NOMO-1 (cell line): ENCODE measurements around the gene SCFD2.
"Not testable (repeated sequence)": the region's sequence is repeated elsewhere in the genome, so short reads cannot be mapped to it uniquely, and the experiment has no call there.

Experiments used
- DNase-seq, 2 experiments: peaks; one replicate each; lab custom pipeline; 2025; ENCODE audit not compliant: unreplicated experiment in 2 of 2; lab: John Stamatoyannopoulos, UW

The SCFD2 gene

DNA sequence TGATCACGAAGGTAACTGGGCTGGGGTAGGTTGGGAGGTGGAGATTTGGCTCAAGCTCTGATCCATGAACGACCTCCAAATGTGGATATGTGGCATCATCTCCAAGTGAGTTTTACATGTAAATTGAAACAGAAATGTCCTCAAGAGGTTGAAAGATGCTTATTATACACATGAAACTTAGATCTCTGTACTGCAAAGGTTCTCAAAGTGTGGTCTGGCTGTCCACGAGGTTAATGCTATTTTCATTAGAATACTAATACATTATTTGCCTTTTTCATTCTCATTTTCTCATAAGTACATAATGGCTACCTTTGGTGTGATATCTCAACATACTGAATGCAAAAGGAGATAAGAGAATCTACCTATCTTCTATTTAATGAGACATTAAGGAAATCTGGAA lies 305.6 kb downstream of the SCFD2 start:
- no peak for DNase-seq

GRCh38 chr4:53059871-53060270 lies 306.0 kb downstream of the SCFD2 start:
- DNase-seq = no peak

- no peak for DNase-seq
Measured at GRCh38 chr4:53059256-53059655, 306.6 kb downstream of the SCFD2 start.

DNA sequence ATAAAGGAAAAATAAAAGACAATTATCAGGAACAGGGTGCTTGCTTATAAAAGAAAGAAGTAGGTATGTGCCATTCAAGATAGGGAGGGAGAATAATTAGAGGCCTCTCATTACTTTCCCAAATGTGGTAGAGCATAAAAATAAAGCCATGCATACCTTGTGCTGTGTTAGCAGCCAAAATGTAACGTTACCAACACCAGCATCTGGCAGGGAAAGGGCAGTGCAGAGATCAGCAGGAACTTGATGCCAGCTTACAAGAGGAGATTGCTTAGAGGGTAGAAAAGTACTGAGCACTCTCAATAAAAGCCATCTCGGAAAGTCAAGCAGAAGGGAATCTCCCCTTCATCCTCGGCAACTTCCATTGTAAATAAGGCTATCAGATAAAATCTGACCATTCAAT lies 308.2 kb downstream of the SCFD2 start:
- no peak for DNase-seq

DNA sequence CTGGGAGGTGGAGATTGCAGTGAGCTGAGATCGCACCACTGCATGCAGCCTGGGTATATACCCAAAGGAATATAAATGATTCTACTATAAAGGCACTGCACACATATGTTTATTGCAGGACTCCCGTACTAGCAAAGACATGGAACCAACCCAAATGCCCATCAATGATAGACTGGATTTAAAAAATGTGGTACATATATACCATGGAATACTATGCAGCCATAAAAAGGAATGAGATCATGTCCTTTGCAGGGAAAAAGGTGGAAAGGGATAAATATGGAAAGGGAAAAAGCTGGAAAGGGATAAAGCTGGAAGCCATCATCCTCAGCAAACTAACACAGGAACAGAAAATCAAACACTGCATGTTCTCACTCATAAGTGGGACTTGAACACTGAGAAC lies 308.8 kb downstream of the SCFD2 start:
- DNase-seq = not testable (repeated sequence)

GRCh38 chr4:53055716-53056403 lies 310.0 kb downstream of the SCFD2 start:
- no peak for DNase-seq

- DNase-seq = no peak
Measured at GRCh38 chr4:53055274-53055673, 310.6 kb downstream of the SCFD2 start.

- DNase-seq = no peak
Measured at GRCh38 chr4:53050361-53050774, 315.5 kb downstream of the SCFD2 start.

GRCh38 chr4:53049528-53049927 lies 316.3 kb downstream of the SCFD2 start:
- DNase-seq = no peak

DNA sequence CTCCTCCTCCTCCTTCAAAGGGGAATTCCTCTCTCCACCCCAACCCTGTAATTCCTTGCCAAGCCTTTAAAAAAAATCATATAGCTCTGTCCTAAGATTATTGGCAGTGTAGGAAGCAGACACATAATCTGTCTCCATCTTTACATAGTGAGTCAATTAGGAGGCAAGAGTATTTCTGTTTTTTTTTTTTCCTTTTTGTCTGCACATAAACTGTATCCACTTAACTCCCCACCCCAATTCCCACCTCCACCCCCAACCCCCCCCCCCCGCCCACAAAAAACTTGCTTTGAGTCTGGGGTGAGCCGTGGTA lies 321.3 kb downstream of the SCFD2 start:
- no peak for DNase-seq

DNA sequence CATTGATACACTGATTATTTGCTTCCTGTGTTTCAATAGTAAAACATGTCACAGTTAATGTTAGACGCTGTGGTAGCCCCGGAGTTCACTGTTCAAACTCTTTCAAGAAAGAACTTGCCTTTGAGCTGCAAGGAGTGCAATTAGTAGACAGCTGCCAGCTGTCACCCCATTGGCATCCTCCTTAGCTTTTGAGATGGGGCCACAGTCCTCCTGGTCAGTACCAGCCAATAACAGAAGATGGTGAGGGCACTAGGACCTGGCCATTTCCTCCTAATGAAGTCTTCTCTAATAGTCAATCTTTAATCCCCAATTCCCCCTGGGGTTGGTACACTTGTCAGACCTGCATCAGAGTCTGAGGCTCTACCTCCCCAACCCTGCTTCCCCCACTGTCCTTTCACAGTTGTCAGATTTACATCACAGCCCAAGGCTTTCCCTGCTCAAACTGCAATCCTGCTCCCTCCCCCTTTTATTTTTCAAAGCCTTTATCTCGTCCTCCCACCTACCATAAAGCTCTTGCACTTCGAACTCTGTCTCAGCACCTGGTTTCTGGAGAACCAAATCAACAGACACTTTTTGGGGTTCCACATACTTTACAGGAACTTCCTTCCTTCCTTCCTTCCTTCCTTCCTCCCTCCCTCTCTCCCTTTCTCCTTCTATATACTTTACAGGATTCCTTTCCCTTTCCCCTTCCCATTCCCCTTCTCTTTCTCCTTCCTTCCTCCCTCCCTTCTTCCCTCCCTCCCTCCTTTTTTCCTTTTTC lies 321.8 kb downstream of the SCFD2 start:
- no peak for DNase-seq

GRCh38 chr4:53043055-53043454 lies 322.8 kb downstream of the SCFD2 start:
- no peak for DNase-seq

GRCh38 chr4:53040851-53041250 lies 325.0 kb downstream of the SCFD2 start:
- no peak for DNase-seq

DNA sequence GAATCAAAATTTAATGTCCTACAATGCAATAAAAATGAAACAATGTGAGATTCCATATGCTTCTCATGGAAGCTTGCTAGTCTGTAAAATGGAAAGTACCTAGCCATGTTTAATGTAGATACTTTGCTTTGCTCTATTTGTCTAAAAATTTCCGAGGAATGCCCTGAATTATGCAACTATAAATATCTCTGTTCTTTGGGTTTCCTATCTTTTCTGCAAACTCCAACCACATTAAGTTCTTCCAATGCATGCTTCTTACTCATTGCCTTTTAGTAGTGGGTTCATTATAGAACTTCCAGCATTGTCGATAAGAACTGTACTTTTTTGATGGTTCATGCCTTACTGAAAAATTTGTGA lies 325.4 kb downstream of the SCFD2 start:
- DNase-seq = no peak

DNA sequence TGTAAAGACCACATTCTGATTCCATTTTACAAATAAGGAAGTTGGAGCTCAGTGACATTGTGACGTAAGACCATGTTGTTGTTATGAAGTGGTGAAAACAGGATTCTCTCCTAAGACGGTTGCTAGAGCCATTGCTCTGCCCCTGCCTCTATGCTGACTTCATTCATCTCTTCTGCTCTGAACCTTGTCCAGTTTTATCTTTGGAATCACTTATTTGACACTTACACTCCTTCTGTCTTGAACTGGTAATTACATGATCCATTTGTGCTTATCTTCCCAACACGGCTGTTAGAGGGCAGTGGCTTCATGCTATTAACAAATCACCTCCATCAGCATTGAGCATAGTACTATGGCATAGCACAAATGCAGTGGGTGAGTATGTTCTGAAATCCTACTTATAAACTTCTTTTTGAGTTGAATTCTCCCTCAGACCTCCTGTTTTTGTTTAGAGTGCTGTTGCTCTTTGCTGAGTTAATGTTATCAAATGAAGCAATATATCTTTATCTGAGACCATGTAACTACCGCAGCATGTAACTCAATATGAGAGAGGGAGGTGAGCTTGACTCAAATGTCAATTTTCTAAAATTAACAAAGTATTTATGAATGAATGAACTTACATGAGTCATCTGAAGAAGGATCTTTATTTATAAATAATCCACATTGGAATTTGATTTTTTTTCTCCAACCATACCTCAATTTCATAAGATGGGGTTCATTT lies 326.0 kb downstream of the SCFD2 start:
- DNase-seq = peak in 1 of 2 experiments; percentile 57

- no peak for DNase-seq
Measured at GRCh38 chr4:53037892-53038291, 328.0 kb downstream of the SCFD2 start.

GRCh38 chr4:53032908-53033307 lies 333.0 kb downstream of the SCFD2 start:
- DNase-seq = not testable (repeated sequence)

GRCh38 chr4:53026233-53026632 lies 339.6 kb downstream of the SCFD2 start:
- no peak for DNase-seq

GRCh38 chr4:53023677-53024299 lies 342.1 kb downstream of the SCFD2 start:
- no peak for DNase-seq

GRCh38 chr4:53022513-53023100 lies 343.3 kb downstream of the SCFD2 start:
- DNase-seq = no peak
